HG03108 (cell line): ENCODE measurements around the gene ARID5A.
"Not testable (repeated sequence)": the region's sequence is repeated elsewhere in the genome, so short reads cannot be mapped to it uniquely, and the experiment has no call there.

Source experiments
- ATAC-seq: cut with Tn5 transposase; IDR thresholded peaks from one replicate; pipeline ENCODE4 v1.9.1; 2021; ENCODE audit warnings: moderate library complexity; ENCODE audit not compliant: unreplicated experiment

The ARID5A gene, protein sequence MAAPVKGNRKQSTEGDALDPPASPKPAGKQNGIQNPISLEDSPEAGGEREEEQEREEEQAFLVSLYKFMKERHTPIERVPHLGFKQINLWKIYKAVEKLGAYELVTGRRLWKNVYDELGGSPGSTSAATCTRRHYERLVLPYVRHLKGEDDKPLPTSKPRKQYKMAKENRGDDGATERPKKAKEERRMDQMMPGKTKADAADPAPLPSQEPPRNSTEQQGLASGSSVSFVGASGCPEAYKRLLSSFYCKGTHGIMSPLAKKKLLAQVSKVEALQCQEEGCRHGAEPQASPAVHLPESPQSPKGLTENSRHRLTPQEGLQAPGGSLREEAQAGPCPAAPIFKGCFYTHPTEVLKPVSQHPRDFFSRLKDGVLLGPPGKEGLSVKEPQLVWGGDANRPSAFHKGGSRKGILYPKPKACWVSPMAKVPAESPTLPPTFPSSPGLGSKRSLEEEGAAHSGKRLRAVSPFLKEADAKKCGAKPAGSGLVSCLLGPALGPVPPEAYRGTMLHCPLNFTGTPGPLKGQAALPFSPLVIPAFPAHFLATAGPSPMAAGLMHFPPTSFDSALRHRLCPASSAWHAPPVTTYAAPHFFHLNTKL

GRCh38 chr2:96536445-96537065 is at the start of gene ARID5A:
ARID5A (plus strand) TSS chr2:96536752; CDS start chr2:96536827, 75 bp downstream.
- ATAC-seq = peak; percentile 41

DNA sequence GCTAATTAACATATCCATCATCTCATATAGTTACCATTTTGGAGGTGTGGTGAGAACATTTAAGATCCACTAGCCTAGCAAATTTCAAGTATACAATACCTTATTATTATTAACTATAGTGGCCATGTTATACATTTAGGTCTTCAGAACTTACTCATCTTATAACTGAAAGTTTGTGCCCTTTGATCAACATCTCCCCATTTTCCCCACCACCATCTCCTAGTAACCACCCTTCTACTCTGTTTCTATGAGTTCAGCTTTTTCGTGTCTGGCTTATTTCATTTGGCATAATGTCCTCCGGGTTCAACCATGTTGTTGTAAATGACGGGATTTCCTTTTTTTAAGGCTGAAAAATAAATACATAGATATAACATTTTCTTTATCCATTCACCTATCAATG is 47.3 kb upstream of the ARID5A start:
- ATAC-seq = no peak

- no peak for ATAC-seq
Measured at GRCh38 chr2:96489663-96490062, 46.9 kb upstream of the ARID5A start.

DNA sequence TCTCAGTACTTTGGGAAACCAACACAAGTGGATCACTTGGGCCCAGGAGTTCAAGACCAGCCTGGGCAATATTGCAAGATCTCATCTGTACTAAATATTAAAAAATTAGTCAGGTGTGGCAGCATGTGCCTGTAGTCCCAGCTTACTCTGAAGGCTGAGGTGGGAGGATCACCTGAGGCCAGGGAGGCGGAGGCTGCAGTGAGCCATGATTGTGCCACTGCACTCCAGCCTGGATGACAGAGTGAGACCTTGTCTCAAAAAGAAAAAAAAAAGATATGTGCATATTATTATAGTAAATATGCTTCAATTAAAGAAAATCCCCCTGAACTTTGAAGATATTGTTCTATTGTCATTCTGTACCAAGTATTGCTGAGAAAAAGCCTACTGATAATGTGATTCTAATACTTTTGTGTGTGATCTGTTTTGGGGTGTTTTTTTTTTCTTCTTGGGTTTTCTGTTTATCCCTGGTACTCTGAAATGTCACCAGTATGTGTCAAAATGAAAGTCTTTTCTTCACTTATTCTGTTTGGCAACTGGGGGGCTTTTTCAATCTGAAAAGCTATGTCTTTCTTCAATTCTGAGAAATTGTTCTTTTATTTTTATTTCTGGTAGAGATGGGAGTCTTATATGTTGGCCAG is 44.6 kb upstream of the ARID5A start:
- ATAC-seq = no peak

DNA sequence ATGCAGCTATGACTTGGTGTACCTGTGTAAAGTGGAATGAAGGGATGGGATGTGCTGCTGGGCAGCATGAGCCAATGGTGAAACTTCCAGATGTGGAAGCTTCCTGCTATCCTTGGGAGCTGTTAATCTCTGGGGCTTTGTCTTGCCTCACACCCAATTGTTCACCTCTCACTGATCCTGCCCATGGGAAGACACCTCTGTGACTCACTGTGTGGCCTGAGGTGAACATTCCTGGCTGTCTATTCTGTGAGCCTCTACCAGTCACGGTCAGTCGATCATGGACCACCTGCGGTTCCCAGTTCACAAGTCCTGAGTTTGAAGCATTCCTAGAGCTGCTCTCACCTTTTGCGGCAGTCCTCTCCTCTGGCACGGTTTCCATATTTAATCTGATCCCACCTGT is 43.5 kb upstream of the ARID5A start:
- no peak for ATAC-seq

DNA sequence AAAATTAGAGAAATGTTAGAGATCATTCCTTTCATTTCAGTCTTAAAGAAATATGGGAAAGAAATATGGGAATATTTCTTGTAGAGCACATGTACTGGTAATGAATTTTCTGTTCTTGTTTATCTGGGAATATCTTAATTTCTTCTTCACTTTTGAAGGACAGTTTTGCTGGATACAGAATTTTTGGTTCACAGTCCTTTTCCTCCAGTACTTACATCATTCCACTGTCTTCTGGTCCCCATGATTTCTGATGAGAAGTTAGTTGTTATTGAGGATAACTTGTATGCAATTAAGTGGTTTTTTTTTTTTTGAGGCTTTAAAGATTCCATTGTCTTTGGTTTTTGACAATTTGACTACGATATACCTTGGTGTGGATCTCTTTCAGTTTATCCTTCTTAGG is 42.4 kb upstream of the ARID5A start:
- no peak for ATAC-seq

- ATAC-seq = no peak
Measured at GRCh38 chr2:96495982-96496629, 40.4 kb upstream of the ARID5A start.

- no peak for ATAC-seq
Measured at GRCh38 chr2:96498021-96498431, 38.5 kb upstream of the ARID5A start.

DNA sequence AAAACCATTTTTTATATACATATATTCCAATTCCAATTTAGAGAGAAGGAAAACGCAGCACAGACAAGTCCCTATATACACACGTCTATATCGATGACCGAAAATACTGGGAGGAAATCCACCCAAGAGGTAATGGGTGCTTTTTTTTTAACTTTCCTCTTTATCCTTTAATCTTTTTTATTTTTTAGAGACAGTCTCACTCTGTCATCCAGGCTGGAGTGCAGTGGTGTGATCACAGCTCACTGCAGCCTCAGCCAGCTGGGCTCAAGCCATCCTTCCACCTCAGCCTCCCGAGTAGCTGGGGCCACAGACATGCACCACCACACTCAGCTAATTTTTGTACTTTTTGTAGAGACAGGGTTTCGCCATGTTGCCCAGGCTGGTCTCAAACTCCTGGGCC is 37.9 kb upstream of the ARID5A start:
- not testable (repeated sequence) for ATAC-seq

GRCh38 chr2:96499061-96499960 is 37.2 kb upstream of the ARID5A start:
- ATAC-seq = no peak

GRCh38 chr2:96500385-96501066 is 36.0 kb upstream of the ARID5A start:
- no peak for ATAC-seq

DNA sequence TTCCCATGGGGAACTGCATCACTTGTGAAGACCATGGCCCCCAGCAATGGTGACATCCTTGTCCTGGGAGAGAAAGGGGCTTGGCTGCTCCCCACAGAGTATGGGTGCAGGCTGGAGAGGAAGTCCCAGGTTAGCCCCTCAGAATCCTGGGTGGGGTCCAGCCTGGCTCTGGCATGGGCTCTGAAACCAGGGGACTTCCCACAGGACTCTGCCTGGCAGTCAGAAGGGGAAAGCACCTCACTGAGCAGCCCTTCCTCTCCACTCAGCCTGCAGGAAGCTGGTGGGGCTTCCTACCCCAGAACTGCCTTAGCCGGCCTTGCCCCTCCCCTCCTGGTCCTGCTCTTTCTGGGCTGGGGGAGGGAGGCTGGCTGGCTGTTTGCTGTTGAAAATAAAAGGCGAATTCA is 35.1 kb upstream of the ARID5A start:
- peak; percentile 57 for ATAC-seq

GRCh38 chr2:96501886-96502810 is 34.4 kb upstream of the ARID5A start:
- no peak for ATAC-seq

- ATAC-seq = no peak
Measured at GRCh38 chr2:96502891-96503636, 33.5 kb upstream of the ARID5A start.

GRCh38 chr2:96503637-96504243 is 32.8 kb upstream of the ARID5A start:
- no peak for ATAC-seq

DNA sequence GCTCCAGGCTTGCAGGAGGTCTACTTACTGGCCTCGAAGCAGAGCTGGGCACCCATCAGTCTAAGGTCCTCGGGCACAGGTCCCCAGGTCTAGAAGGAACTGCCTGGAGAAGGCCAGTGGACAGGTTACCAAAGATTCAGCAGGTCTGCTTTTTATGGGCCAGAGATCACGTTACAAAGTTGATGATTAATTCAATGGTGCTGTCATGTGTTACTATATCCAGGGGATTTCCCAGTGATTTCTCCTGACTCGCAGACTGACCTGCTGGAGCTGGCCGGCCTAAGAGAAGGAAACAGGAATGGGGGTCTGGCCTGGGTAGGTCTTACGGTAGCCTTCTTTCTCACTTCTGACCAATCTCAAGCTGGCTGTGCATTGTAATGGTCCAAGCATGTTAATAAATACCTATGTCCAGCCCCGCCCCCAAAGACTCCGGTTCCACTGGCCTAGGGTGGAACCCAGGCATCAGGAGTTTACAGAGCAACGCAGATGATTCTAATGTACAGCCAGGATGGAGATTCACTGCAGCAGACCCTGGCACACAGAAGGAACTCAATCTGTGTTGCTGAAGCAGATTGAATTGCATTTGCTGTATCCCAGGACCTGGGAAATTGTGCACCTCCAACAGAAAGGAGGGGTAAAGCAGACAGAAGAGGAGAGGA is 31.2 kb upstream of the ARID5A start, which contains the start of gene NEURL3:
NEURL3 (minus strand) TSS at position 127 of the 659 bp plus-strand sequence; CDS start at position 56, 71 bp downstream.
- no peak for ATAC-seq
